Type B pancreatic cell (in vitro differentiated cells): Measurements from ENCODE around the gene SH3TC2. TPM values are rescaled to one million over a fixed set of nuclear protein-coding genes. Genes with fewer than 3 reads are reported as not detected.

Source experiments
- DNase-seq: peaks from one replicate; pipeline ENCODE4 v3.0.0; 2021; ENCODE audit warnings: mixed read lengths; ENCODE audit not compliant: unreplicated experiment; ENCODE audit errors: extremely low spot score
- H3K27ac Mint-ChIP-seq: 2 replicates; pipeline ENCODE4 v1.8.0; 2021; ENCODE audit warnings: mild to moderate bottlenecking, mixed read lengths
- H3K27me3 Mint-ChIP-seq: 2 replicates; pipeline ENCODE4 v1.8.0; 2021; ENCODE audit warnings: mixed read lengths
- H3K36me3 Mint-ChIP-seq: 2 replicates; pipeline ENCODE4 v1.8.0; 2021; ENCODE audit warnings: mixed read lengths
- H3K4me1 Mint-ChIP-seq: one replicate; pipeline ENCODE4 v1.8.0; 2021; ENCODE audit warnings: mixed read lengths; ENCODE audit not compliant: unreplicated experiment
- H3K4me3 Mint-ChIP-seq: 2 replicates; pipeline ENCODE4 v1.8.0; 2021; ENCODE audit warnings: mild to moderate bottlenecking, mixed read lengths
- H3K9me3 Mint-ChIP-seq: 2 replicates; pipeline ENCODE4 v1.8.0; 2021; ENCODE audit warnings: mixed read lengths
- CTCF ChIP-seq: fragments of 200-600 bp; sonication (generic); conservative IDR thresholded peaks from 2 replicates; pipeline ENCODE4 v1.5.0; 2021; ENCODE audit warnings: antibody characterized with exemption, mild to moderate bottlenecking
- total RNA-seq: library from RNA; stranded (reverse); gene quantifications from 2 replicates; pipeline ENCODE4 v1.2.1, GENCODE V29; 2021; ENCODE audit warnings: low replicate concordance

The SH3TC2 gene
- total RNA-seq, 1 donor from 2014 or later, result 8.6 TPM

GRCh38 chr5:149007174-149007573, 55.7 kb downstream of the SH3TC2 start:
- H3K4me3 Mint-ChIP-seq, result no peak overlapping the region
- no peak for DNase-seq
- H3K9me3 Mint-ChIP-seq, result no peaks in the 10 kb centered on the region
- H3K27ac Mint-ChIP-seq, result no peak overlapping the region
- TF ChIP-seq CTCF, result no peak
- H3K36me3 Mint-ChIP-seq, result no peaks in the 10 kb centered on the region
- H3K4me1 Mint-ChIP-seq, result peaks cover 12% of the 10 kb centered on the region
- no peaks in the 10 kb centered on the region for H3K27me3 Mint-ChIP-seq

GRCh38 chr5:149006426-149006825, 56.4 kb downstream of the SH3TC2 start:
- Mint-ChIP-seq H3K4me1 (peaks cover 19% of the 10 kb centered on the region), H3K36me3 (no peaks in the 10 kb centered on the region), H3K4me3 (no peak overlapping the region), H3K27me3 (no peaks in the 10 kb centered on the region), H3K9me3 (no peaks in the 10 kb centered on the region), H3K27ac (no peak overlapping the region)
- no peak for TF ChIP-seq CTCF
- DNase-seq, result no peak

GRCh38 chr5:149005077-149005892, 57.6 kb downstream of the SH3TC2 start:
- peak overlapping the region; percentile 50 for H3K27ac Mint-ChIP-seq
- peaks cover 19% of the 10 kb centered on the region for H3K4me1 Mint-ChIP-seq

GRCh38 chr5:149004559-149004958, 58.3 kb downstream of the SH3TC2 start:
- Mint-ChIP-seq H3K4me3 (no peak overlapping the region), H3K4me1 (peaks cover 23% of the 10 kb centered on the region), H3K27me3 (no peaks in the 10 kb centered on the region), H3K36me3 (no peaks in the 10 kb centered on the region), H3K9me3 (no peaks in the 10 kb centered on the region), H3K27ac (no peak overlapping the region)
- TF ChIP-seq CTCF, result no peak
- DNase-seq, result no peak

More at GRCh38 chr5:149005077-149005892, 57.6 kb downstream of the SH3TC2 start:
- H3K36me3 Mint-ChIP-seq, result no peaks in the 10 kb centered on the region
- no peaks in the 10 kb centered on the region for H3K9me3 Mint-ChIP-seq
- DNase-seq, result no peak
- H3K27me3 Mint-ChIP-seq, result no peaks in the 10 kb centered on the region
- TF ChIP-seq CTCF, result no peak
- peak overlapping the region; percentile 18 for H3K4me3 Mint-ChIP-seq

- no peak overlapping the region for H3K27ac Mint-ChIP-seq
- no peak for DNase-seq
- no peak for TF ChIP-seq CTCF
Observed at GRCh38 chr5:149002761-149003689, 59.8 kb downstream of the SH3TC2 start.

More at GRCh38 chr5:149002761-149003689, 59.8 kb downstream of the SH3TC2 start:
- Mint-ChIP-seq H3K9me3 (no peaks in the 10 kb centered on the region), H3K36me3 (no peaks in the 10 kb centered on the region), H3K4me1 (peaks cover 23% of the 10 kb centered on the region), H3K27me3 (peaks cover 2% of the 10 kb centered on the region), H3K4me3 (no peak overlapping the region)
